Esophagus squamous epithelium (tissue), 5 donors: ENCODE measurements around the gene DPYSL5. TPM values are rescaled to one million over a fixed set of nuclear protein-coding genes. Genes with fewer than 3 reads are reported as not detected.

Experiments used
- DNase-seq: peaks from one replicate; lab custom pipeline; 2025; lab: John Stamatoyannopoulos, UW
- H3K27ac ChIP-seq, 4 donors: fragments of 200-600 bp; sonication (generic); one replicate each; pipeline ENCODE4 v1.5.1; 2016 to 2019; ENCODE audit warnings: mild to moderate bottlenecking in 1 of 4
- H3K27me3 ChIP-seq, 4 donors: fragments of 200-600 bp; sonication (generic); 1 replicate in 3 of 4; 2 replicates in 1 of 4; pipeline versions ENCODE4 v1.5.1 to v1.6.0; 2017 to 2021; ENCODE audit warnings: antibody characterized with exemption in 1 of 4
- H3K36me3 ChIP-seq, 3 donors: fragments of 200-600 bp; sonication (generic); one replicate each; pipeline ENCODE4 v1.5.1; 2016 to 2019
- H3K4me1 ChIP-seq, 3 donors: fragments of 200-600 bp; sonication (generic); one replicate each; pipeline ENCODE4 v1.5.1; 2017 to 2019
- H3K4me3 ChIP-seq, 4 donors: fragments of 200-600 bp; sonication (generic); 1 replicate in 3 of 4; 2 replicates in 1 of 4; pipeline ENCODE4 v1.5.1; 2016 to 2019; ENCODE audit warnings: mild to moderate bottlenecking in 2 of 4, moderate library complexity in 1 of 4
- H3K9me3 ChIP-seq, 3 donors: fragments of 200-600 bp; sonication (generic); one replicate each; pipeline ENCODE4 v1.5.1; 2016 to 2019
- POLR2A ChIP-seq, 4 donors: fragments of 450-650 bp; IDR thresholded peaks; one replicate each; pipeline ENCODE4 v1.6.1; 2017; ENCODE audit warnings: antibody characterized with exemption in 4 of 4, mild to moderate bottlenecking in 4 of 4, moderate library complexity in 3 of 4
- WGBS, 2 donors: methylation state at CpG; one replicate each; pipeline ENCODE4 v1.1.5; 2018; 5-methylcytosine and 5-hydroxymethylcytosine counted together
- intact Hi-C: fragments of 100-400 bp; cut with DNase I; formaldehyde crosslinking; loops from one replicate; pipeline ENCODE4 v1.15.0; 2022
- total RNA-seq, 4 donors: library from RNA; depleted of rRNA; stranded (reverse); fragments of >200 nt; gene quantifications; one replicate each; pipeline ENCODE4 v1.1.0, GENCODE V29; 2016
- TF ChIP-seq, protein P1 (sequence below), 6 experiments: fragments of 450-650 bp in 4 of 6; fragments of 200-600 bp in 2 of 6; sonication (generic) in 2 of 6; IDR thresholded peaks; one replicate each; pipeline ENCODE4 v1.5.1; 2016 to 2019; ENCODE audit warnings: antibody characterized with exemption in 6 of 6, mild to moderate bottlenecking in 4 of 6, moderate library complexity in 4 of 6
- donor health status: DM: yes; HTN: yes; CAD: no.

Gene DPYSL5
- total RNA-seq, 4 donors from 2014 or later = not detected

DNA sequence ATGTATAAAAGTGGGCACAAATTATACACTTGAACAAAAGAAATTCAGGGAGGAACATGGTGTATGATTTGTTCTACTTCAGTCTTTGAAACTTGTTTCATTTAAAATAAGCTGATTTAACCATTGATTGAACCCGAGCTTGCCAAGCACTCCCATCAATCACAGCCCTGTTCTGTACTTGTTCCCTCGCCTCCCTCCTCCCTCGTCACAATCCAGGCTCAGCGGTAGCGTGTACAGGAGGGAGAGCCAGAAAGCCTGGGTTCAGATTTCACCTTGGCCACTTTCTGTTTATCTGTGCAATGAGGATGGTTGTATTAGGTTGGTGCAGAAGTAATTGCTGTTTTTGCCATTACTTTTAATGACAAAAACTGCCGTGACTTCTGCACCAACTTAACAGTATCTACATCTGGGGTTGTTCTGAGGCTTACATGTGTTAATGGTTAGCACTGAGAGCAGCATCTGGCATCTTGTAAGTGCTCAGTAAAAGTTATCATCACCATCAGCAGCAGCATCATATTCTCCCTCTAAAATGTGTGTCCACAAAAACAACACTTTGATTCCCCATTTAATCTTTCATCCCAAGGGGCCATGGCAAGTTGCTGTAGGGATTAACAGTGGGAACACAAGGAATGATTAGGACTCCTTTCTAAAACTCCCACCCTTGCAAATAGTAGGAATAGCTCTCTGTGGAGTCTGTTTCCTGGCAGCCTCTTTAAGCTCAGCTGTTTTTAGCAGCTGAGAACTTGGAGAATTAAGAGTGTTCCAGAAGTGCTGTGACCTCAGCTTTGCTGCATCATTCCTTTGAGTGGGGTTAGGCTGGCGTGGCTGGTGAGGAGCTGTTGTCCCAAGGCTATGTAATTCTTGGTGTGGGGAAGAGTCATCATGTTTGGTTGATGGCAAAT lies 4.7 kb downstream of the DPYSL5 start:
- no peaks in the 10 kb centered on the region for H3K36me3 ChIP-seq
- peaks cover 25 to 99% (median 27%) of the 10 kb centered on the region in 4 donors for H3K27me3 ChIP-seq
- H3K27ac ChIP-seq = no peak overlapping the region
- no peak for DNase-seq
- WGBS, 2 donors = 32 to 43% methylated on average over 7 of the region's 7 CpGs
- TF ChIP-seq, protein P1, sequence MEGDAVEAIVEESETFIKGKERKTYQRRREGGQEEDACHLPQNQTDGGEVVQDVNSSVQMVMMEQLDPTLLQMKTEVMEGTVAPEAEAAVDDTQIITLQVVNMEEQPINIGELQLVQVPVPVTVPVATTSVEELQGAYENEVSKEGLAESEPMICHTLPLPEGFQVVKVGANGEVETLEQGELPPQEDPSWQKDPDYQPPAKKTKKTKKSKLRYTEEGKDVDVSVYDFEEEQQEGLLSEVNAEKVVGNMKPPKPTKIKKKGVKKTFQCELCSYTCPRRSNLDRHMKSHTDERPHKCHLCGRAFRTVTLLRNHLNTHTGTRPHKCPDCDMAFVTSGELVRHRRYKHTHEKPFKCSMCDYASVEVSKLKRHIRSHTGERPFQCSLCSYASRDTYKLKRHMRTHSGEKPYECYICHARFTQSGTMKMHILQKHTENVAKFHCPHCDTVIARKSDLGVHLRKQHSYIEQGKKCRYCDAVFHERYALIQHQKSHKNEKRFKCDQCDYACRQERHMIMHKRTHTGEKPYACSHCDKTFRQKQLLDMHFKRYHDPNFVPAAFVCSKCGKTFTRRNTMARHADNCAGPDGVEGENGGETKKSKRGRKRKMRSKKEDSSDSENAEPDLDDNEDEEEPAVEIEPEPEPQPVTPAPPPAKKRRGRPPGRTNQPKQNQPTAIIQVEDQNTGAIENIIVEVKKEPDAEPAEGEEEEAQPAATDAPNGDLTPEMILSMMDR (IDR thresholded peaks at IDR 0.05) = no peak
- no peak for TF ChIP-seq POLR2A (IDR thresholded peaks at IDR 0.05)
- peaks cover 21 to 26% (median 22%) of the 10 kb centered on the region in 3 donors for H3K4me1 ChIP-seq
- no peaks in the 10 kb centered on the region for H3K9me3 ChIP-seq
- no peak overlapping the region for H3K4me3 ChIP-seq
- intact Hi-C loops = no loop called here

DNA sequence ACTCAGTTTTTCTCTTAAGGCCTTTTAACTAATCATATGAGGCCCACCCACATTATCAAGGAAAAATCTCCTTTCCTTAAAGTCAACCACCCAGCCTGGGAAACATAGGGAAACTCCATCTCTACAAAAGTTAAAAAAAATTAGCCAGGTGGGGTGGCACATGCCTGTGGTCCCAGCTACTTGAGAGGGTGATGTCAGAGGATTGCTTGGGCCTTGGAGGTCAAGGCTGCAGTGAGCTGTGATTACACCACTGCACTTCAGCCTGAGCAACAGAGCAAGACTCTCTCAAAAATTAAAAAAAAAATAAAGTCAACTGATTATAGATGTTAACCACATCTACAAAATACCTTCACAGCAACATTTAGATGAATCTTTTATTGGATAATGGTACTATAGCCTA lies 5.8 kb downstream of the DPYSL5 start:
- H3K4me3 ChIP-seq = no peak overlapping the region
- no peak for DNase-seq
- H3K27ac ChIP-seq = no peak overlapping the region
- H3K36me3 ChIP-seq = no peaks in the 10 kb centered on the region
- intact Hi-C loops = no loop called here
- peaks cover 14 to 99% (median 18%) of the 10 kb centered on the region in 4 donors for H3K27me3 ChIP-seq
- H3K9me3 ChIP-seq = no peaks in the 10 kb centered on the region
- peaks cover 10 to 15% (median 13%) of the 10 kb centered on the region in 3 donors for H3K4me1 ChIP-seq
- TF ChIP-seq, protein P1 (IDR thresholded peaks at IDR 0.05) = no peak
- TF ChIP-seq POLR2A (IDR thresholded peaks at IDR 0.05) = no peak

DNA sequence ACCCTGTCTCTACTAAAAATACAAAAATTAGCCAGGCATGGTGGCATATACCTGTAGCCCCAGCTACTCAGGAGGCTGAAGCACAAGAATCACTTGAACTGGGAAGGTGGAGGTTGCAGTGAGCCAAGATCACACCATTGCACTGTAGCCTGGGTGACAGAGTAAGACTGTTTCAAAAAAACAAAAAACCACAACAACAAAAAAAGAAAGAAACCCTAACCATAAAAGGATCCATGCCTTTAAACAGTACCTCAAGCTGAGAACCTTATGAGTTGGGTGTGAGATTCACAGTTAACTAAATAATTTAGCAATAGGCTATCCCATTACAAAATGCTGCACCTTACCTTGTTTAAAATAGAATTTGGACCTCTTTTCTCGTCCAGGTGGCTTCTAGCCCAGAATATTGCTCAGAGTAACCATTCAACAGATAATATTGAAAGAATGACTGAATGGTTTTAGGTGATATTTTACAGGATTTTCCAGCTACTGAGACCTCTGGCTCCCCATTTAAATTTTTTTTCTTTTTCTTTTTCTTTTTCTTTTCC lies 6.4 kb downstream of the DPYSL5 start:
- no peaks in the 10 kb centered on the region for H3K9me3 ChIP-seq
- DNase-seq = no peak
- intact Hi-C loops = no loop called here
- H3K27me3 ChIP-seq = peaks cover 10 to 99% (median 12%) of the 10 kb centered on the region in 4 donors
- 27 to 40% methylated on average over 1 of the region's 1 CpG for WGBS, 2 donors
- no peak for TF ChIP-seq POLR2A (IDR thresholded peaks at IDR 0.05)
- TF ChIP-seq, protein P1 (IDR thresholded peaks at IDR 0.05) = no peak
- no peak overlapping the region for H3K27ac ChIP-seq
- no peaks in the 10 kb centered on the region for H3K36me3 ChIP-seq
- peaks cover 4 to 9% (median 7%) of the 10 kb centered on the region in 3 donors for H3K4me1 ChIP-seq
- no peak overlapping the region for H3K4me3 ChIP-seq

DNA sequence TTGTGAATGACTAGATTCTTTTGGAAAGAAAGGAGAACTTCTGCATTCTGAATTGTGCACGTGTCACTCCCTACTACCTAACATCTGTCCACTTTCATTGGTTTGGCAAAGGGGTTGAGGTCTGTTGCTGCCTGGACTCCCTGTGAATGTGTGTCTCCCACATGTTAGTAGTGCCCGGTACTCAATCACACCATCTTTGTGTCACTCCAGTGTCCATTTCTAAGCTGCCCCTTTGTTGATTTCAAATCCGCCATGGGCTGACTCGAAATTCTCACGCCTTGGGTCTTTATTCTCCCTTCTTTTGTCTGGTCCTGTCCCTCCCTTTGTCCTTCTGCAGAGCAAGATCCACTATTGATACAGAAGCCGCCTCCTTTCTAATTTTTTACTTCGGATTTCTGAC lies 7.5 kb downstream of the DPYSL5 start:
- WGBS, 2 donors = 66 to 68% methylated on average over 7 of the region's 7 CpGs
- no peaks in the 10 kb centered on the region for H3K4me1 ChIP-seq
- no peak for TF ChIP-seq POLR2A (IDR thresholded peaks at IDR 0.05)
- TF ChIP-seq, protein P1 (IDR thresholded peaks at IDR 0.05) = no peak
- no peaks in the 10 kb centered on the region for H3K9me3 ChIP-seq
- intact Hi-C loops = no loop called here
- H3K27ac ChIP-seq = no peak overlapping the region
- H3K4me3 ChIP-seq = no peak overlapping the region
- no peak for DNase-seq
- H3K27me3 ChIP-seq = peaks cover 2 to 97% (median 2%) of the 10 kb centered on the region in 4 donors
- no peaks in the 10 kb centered on the region for H3K36me3 ChIP-seq

- intact Hi-C loops = no loop called here
- H3K36me3 ChIP-seq = no peaks in the 10 kb centered on the region
- 84 to 92% methylated on average over 4 of the region's 4 CpGs for WGBS, 2 donors
- DNase-seq = no peak
- H3K27ac ChIP-seq = no peak overlapping the region
- no peak overlapping the region for H3K4me3 ChIP-seq
- H3K9me3 ChIP-seq = no peaks in the 10 kb centered on the region
- H3K4me1 ChIP-seq = no peaks in the 10 kb centered on the region
- H3K27me3 ChIP-seq = peaks cover 0 to 86% (median 0%) of the 10 kb centered on the region in 4 donors
- TF ChIP-seq, protein P1 (IDR thresholded peaks at IDR 0.05) = no peak
- no peak for TF ChIP-seq POLR2A (IDR thresholded peaks at IDR 0.05)
Observed at GRCh38 chr2:26859622-26860021, 11.7 kb downstream of the DPYSL5 start.
